ENCODE results near the gene LCA5. TPM values are rescaled to one million over a fixed set of nuclear protein-coding genes. Genes with fewer than 3 reads are reported as not detected.

The LCA5 gene
- total RNA-seq, 1 experiment from 2014 or later: 18.3 TPM

- Mint-ChIP-seq H3K4me3 (ENCODE audit: low read depth, unreplicated experiment) (no peak overlapping the region), H3K9me3 (ENCODE audit: low read depth, unreplicated experiment) (peaks cover 6% of the 10 kb centered on the region), H3K27me3 (ENCODE audit: unreplicated experiment) (no peaks in the 10 kb centered on the region), H3K27ac (ENCODE audit: unreplicated experiment) (no peak overlapping the region), H3K4me1 (ENCODE audit: low read depth, unreplicated experiment) (peaks cover 21% of the 10 kb centered on the region), H3K36me3 (ENCODE audit: insufficient read depth, unreplicated experiment) (no peaks in the 10 kb centered on the region)
- TF ChIP-seq, protein P1, sequence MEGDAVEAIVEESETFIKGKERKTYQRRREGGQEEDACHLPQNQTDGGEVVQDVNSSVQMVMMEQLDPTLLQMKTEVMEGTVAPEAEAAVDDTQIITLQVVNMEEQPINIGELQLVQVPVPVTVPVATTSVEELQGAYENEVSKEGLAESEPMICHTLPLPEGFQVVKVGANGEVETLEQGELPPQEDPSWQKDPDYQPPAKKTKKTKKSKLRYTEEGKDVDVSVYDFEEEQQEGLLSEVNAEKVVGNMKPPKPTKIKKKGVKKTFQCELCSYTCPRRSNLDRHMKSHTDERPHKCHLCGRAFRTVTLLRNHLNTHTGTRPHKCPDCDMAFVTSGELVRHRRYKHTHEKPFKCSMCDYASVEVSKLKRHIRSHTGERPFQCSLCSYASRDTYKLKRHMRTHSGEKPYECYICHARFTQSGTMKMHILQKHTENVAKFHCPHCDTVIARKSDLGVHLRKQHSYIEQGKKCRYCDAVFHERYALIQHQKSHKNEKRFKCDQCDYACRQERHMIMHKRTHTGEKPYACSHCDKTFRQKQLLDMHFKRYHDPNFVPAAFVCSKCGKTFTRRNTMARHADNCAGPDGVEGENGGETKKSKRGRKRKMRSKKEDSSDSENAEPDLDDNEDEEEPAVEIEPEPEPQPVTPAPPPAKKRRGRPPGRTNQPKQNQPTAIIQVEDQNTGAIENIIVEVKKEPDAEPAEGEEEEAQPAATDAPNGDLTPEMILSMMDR (IDR thresholded peaks at IDR 0.05; ENCODE audit: unreplicated experiment): no peak
- no peak for DNase-seq
- CTCF ChIA-PET: no interaction called here
- intact Hi-C loops (cut with micrococcal nuclease; ENCODE audit: unreplicated experiment): no loop called here
- no TSS peak for BruUV-seq (replicated peaks)
Measured at GRCh38 chr6:79440598-79440997, 96.6 kb downstream of the LCA5 start.

GRCh38 chr6:79438030-79438429, 99.2 kb downstream of the LCA5 start:
- no TSS peak for BruUV-seq (replicated peaks)
- Mint-ChIP-seq H3K36me3 (ENCODE audit: insufficient read depth, unreplicated experiment) (no peaks in the 10 kb centered on the region), H3K9me3 (ENCODE audit: low read depth, unreplicated experiment) (no peaks in the 10 kb centered on the region), H3K4me1 (ENCODE audit: low read depth, unreplicated experiment) (peaks cover 27% of the 10 kb centered on the region), H3K27ac (ENCODE audit: unreplicated experiment) (no peak overlapping the region), H3K4me3 (ENCODE audit: low read depth, unreplicated experiment) (no peak overlapping the region), H3K27me3 (ENCODE audit: unreplicated experiment) (no peaks in the 10 kb centered on the region)
- intact Hi-C loops (cut with micrococcal nuclease; ENCODE audit: unreplicated experiment): no loop called here
- CTCF ChIA-PET: no interaction called here
- no peak for DNase-seq
- TF ChIP-seq, protein P1 (IDR thresholded peaks at IDR 0.05; ENCODE audit: unreplicated experiment): no peak

- no peaks in the 10 kb centered on the region for H3K36me3 Mint-ChIP-seq (ENCODE audit: insufficient read depth, unreplicated experiment)
- BruUV-seq (replicated peaks): no TSS peak
- no peak overlapping the region for H3K27ac Mint-ChIP-seq (ENCODE audit: unreplicated experiment)
- H3K9me3 Mint-ChIP-seq (ENCODE audit: low read depth, unreplicated experiment): no peaks in the 10 kb centered on the region
- TF ChIP-seq, protein P1 (IDR thresholded peaks at IDR 0.05; ENCODE audit: unreplicated experiment): no peak
- CTCF ChIA-PET: no interaction called here
- intact Hi-C loops (cut with micrococcal nuclease; ENCODE audit: unreplicated experiment): no loop called here
- no peak overlapping the region for H3K4me3 Mint-ChIP-seq (ENCODE audit: low read depth, unreplicated experiment)
- H3K27me3 Mint-ChIP-seq (ENCODE audit: unreplicated experiment): no peaks in the 10 kb centered on the region
- peaks cover 43% of the 10 kb centered on the region for H3K4me1 Mint-ChIP-seq (ENCODE audit: low read depth, unreplicated experiment)
- no peak for DNase-seq
Measured at GRCh38 chr6:79436241-79436640, 101.0 kb downstream of the LCA5 start.

DNA sequence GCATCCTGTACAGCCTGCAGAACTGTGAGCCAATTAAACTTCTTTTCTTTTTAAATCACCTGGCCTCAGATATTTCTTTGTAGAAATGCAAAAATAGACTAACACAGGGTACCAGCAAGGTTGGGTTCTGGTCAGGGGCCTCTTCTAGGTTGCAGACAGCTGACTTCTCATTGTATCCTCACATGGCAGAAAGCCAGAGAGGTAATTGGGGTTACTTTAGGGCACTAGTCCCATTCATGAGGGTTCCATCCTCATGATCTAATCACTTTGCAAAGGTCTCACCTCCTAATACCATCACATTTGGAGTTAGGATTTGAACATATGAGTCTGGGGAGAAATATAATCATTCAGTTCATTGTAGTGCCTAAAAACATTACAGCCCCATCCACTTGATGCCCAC, 101.5 kb downstream of the LCA5 start:
- Mint-ChIP-seq H3K27ac (ENCODE audit: unreplicated experiment) (no peak overlapping the region), H3K9me3 (ENCODE audit: low read depth, unreplicated experiment) (no peaks in the 10 kb centered on the region), H3K36me3 (ENCODE audit: insufficient read depth, unreplicated experiment) (no peaks in the 10 kb centered on the region), H3K27me3 (ENCODE audit: unreplicated experiment) (no peaks in the 10 kb centered on the region), H3K4me1 (ENCODE audit: low read depth, unreplicated experiment) (peaks cover 48% of the 10 kb centered on the region), H3K4me3 (ENCODE audit: low read depth, unreplicated experiment) (no peak overlapping the region)
- TF ChIP-seq, protein P1 (IDR thresholded peaks at IDR 0.05; ENCODE audit: unreplicated experiment): no peak
- DNase-seq: no peak
- CTCF ChIA-PET: no interaction called here
- intact Hi-C loops (cut with micrococcal nuclease; ENCODE audit: unreplicated experiment): no loop called here
- BruUV-seq (replicated peaks): no TSS peak

Other genes with a start within 250 kb of the LCA5 start
- 44.3 and 46.1 TPM in 2 replicates for gene SH3BGRL2, start 93.9 kb upstream of the LCA5 start, total RNA-seq (2022)

Data from Calu3 (cell line).